HG02885 (cell line): ENCODE results near the gene FAF1.

ENCODE experiments used
- ATAC-seq: cut with Tn5 transposase; IDR thresholded peaks from one replicate; pipeline ENCODE4 v1.9.1; 2021; ENCODE audit warnings: mild to moderate bottlenecking; ENCODE audit not compliant: unreplicated experiment, poor library complexity

FAF1 gene

GRCh38 chr1:50425376-50426107 is 534.5 kb downstream of the FAF1 start:
- ATAC-seq, result no peak

- no peak for ATAC-seq
Observed at GRCh38 chr1:50424884-50425375, 535.1 kb downstream of the FAF1 start.

GRCh38 chr1:50424045-50424883 is 535.8 kb downstream of the FAF1 start:
- no peak for ATAC-seq

- ATAC-seq, result no peak
Observed at GRCh38 chr1:50423670-50424000, 536.4 kb downstream of the FAF1 start.

GRCh38 chr1:50422946-50423669 is 537.0 kb downstream of the FAF1 start, which contains the start of gene DMRTA2:
Gene DMRTA2, minus strand, starts transcription at chr1:50423443. Its CDS starts 1,907 bp downstream, at chr1:50421536.
- peak; percentile 29 for ATAC-seq

GRCh38 chr1:50422675-50422945 is 537.5 kb downstream of the FAF1 start:
- ATAC-seq, result no peak

GRCh38 chr1:50421768-50422674 is 538.0 kb downstream of the FAF1 start:
- no peak for ATAC-seq

GRCh38 chr1:50421366-50421748 is 538.7 kb downstream of the FAF1 start:
- ATAC-seq, result no peak

- ATAC-seq, result no peak
Observed at GRCh38 chr1:50420689-50421365, 539.2 kb downstream of the FAF1 start.

- ATAC-seq, result no peak
Observed at GRCh38 chr1:50419907-50420677, 540.0 kb downstream of the FAF1 start.

- ATAC-seq, result no peak
Observed at GRCh38 chr1:50419192-50419906, 540.7 kb downstream of the FAF1 start.

GRCh38 chr1:50418600-50419109 is 541.4 kb downstream of the FAF1 start:
- ATAC-seq, result no peak

- no peak for ATAC-seq
Observed at GRCh38 chr1:50417946-50418599, 542.0 kb downstream of the FAF1 start.

GRCh38 chr1:50417507-50417906 is 542.6 kb downstream of the FAF1 start:
- no peak for ATAC-seq

GRCh38 chr1:50416553-50417453 is 543.3 kb downstream of the FAF1 start:
- no peak for ATAC-seq

GRCh38 chr1:50416150-50416527 is 543.9 kb downstream of the FAF1 start:
- no peak for ATAC-seq
